Raji (cell line): Measurements from ENCODE around the gene TBL2.

Experiments used
- POLR2A ChIP-seq: IDR thresholded peaks from 2 replicates; pipeline ENCODE4 v1.6.1; 2011; ENCODE audit warnings: low read depth, low read length, control low read depth; ENCODE audit not compliant: insufficient read depth

Gene TBL2

DNA sequence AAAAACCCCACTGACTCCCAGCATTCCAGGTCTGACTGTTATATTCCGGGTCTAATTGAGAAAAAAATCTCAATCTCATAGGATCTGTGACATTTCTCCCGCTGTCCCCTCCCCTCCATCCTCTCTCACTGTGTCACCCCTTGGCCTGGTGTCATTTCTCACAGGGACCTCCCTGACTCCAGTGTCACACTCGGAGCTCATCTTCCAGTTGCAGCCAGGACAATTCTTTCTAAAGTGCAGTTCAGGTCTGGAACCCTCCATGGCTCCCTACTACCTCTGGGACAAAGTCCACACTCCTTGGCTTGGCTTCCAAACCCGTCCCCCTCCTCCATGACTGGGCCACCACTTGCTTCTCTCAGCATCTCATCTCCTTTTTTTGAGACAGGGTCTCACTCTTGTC, 31.7 kb upstream of the TBL2 start:
- no peak for TF ChIP-seq POLR2A

DNA sequence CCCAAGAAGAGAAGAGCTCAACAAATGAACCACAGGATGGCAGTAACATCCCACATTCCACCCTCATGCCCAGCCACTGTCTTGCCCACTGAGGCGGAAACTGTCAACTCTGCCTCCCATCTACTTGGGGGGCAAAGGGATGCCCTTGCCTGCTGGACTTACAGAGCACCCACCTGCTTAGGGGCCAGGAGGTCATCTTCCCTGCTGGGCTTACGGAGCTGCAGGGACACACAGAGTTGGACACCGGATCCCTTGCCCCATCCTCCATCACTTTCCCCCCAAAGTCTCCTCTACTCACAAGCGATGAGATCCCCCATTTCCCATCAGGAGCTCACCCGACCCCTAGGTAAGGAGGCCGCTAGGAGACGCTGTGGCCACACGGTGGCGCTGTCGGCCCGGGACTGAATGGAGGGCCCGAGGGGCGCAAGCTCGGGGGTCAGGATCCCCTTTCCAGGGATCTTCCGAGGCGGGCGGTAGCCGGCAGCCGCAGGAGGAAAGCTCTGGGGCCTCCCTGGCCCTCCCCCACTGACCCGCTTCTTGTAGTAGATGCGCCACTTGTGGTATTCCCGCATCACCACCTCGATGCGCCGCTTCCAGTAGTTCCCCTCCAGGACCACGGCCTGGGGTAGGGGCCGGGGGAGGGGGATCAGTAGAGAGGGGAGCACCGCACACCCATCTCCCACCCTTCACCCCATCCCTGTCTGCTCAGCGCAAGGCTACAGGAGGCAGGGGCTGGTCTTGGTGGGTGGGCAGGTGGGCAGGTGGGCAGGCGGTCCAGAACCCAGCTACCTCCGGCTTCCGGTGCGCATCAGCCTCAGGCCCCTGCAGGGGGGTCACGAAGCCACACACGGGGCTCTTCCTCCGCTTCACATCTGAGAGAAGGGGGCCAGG, 28.7 kb upstream of the TBL2 start:
- no peak for TF ChIP-seq POLR2A

DNA sequence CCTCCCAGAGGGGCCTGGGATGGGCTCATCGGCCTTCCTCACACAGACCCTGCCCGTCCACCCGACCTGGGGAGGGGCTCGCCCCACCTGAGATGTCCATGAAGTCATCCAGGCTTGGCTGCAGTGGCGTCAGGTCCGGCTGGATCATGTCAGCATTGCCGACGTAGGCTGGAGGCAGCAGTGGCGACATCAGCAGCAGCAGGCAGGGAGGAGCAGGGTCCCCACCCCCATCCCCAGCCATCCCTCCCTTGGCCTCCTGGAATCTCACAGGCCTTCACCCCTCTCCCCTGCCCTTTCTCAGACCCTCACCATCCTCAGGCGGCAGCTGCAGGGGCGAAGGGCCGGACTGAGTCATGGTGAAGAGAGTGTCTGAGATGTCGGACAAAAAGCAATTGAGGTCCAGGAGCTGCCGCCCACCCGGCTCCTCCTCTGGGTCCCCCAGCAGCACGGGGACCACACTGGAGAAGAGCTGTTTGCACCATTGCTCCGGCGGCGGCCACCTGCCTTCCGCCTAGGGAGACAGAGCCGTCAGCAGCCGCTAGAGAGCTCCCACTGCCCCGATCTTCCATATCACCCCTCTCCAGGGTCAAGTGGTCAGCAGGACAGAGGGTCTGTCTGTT, 27.3 kb upstream of the TBL2 start:
- no peak for TF ChIP-seq POLR2A

DNA sequence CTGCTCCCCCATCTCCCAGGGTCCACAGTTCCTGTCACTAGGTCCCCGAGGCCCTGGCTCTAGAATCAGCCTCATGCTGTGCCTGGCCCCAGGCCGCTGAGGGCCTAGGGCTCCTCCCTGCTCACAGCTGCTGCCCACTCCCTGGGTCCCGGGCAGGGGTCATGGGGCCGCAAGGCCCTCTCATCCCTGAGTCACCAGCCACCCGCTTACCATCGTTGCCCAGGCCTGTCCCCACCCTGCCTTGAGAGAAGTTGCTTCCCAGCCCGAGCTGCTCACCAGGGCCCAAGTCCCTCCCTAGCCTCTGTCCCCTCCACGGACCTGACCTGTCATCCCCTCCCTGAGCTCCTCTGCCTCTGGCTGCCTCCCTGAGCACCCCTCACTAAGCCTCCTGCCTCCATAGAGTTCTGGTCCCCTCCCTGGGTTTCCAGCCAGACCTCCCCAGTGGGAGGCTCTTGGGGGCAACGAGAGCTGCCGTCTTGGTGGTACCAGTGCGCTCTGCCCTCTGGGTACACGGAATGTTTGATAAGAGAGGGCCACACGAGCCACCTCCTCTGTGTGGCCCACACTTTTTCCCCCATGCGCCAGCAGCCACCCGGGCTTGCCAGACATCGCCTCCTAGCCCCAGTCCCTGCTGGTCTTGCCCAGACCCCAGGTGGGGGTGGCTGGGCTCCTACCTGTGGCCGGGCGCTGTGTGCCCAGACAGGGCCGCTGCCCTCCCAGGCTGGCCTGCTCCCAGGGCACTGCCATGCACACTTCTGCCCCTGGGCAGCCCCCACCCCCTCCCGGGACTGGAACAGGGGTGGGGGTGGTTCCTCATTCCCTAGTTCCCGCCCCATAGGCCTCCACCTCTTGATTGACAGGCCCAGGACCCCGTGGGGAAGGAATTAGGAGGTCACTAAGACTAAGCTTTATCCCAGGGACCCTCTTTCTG, 24.6 kb upstream of the TBL2 start:
- no peak for TF ChIP-seq POLR2A

DNA sequence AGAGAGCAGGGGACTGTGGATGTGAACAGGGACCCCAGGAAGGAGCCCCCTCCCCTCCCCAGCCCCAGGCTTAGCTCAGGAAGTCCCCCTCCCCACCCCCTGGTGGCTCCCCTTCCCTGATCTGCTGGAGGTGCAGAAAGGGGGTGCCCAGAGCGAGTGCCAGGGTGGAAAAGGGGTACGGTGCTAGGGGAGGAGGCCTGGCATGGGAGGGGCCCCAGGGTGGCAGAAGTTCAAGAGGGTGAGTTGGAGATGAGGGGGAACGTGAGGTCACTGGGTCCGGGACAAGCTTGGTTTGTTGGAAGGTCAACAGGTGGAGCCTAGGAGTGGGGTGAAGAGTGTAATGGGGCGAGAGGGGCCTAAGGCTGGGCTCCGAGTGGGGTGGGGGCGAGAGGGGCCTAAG, 21.5 kb upstream of the TBL2 start:
- no peak for TF ChIP-seq POLR2A

DNA sequence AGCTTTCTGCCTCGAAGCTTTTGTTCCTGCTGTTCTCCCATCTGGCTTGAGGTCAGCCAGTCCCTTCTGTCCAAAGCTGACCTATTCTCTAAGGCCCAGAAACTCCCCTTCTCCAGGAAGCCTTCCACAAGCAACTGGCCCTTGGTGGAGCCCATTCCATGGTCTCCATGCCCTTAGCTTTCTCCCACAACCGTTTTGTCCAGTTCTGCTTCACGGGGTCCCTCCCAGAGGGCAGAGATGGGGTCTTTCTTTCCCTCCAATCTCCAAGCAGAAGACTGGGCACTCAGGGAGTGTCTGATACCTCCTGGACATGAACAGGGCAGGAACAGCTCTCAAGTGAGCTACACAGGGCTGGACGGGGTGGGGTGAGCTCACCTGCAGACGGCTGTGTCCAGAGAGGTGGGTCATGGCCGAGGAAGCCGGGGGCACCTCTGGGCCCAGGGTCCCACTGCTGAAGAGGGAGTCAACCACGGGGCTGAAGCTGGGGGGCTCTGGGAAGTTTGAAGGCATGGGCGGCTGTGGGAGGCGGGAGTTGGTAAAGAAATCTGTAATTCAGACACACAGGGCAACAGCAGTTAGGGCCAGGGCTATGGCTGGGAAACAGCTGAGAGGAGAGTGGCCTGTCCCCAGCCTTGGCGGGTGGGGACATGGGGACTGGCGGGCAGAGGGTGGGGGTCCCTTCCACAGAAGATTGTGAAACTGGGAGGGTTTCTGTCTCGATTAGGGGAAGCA, 20.9 kb upstream of the TBL2 start:
- no peak for TF ChIP-seq POLR2A

DNA sequence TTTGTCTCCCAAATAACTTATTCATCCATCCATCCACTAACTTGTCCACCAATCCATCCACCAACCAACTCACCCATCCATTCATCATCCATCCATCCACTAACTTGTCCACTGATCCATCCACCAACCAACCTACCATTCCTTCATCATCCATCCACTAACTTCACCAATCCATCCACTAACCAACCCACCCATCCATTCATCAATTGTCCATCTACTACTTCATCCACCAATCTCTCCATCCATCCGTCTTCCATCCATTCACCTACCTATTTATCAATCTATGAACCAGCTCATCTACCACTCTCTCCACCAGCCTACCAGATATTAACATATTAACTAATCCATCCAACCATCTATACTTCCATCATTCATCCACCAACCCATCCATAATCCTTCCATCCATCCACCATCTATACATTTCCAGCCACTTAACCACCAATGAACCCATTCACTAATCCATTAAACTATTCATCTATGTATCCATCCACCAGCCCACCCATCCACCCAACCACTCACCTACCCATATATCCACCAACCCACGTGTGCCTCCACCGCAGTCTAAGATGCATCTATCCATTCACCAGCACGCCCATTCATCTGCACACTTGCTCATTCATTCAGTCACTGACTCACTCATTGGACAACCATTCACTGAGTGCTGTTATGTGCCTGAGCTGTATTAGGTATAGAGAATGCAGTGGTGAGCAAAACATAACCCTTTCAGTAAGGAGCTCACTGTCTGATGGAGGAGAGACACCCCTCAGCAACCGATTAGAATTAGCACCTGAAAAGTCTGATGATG, 19.8 kb upstream of the TBL2 start:
- no peak for TF ChIP-seq POLR2A

DNA sequence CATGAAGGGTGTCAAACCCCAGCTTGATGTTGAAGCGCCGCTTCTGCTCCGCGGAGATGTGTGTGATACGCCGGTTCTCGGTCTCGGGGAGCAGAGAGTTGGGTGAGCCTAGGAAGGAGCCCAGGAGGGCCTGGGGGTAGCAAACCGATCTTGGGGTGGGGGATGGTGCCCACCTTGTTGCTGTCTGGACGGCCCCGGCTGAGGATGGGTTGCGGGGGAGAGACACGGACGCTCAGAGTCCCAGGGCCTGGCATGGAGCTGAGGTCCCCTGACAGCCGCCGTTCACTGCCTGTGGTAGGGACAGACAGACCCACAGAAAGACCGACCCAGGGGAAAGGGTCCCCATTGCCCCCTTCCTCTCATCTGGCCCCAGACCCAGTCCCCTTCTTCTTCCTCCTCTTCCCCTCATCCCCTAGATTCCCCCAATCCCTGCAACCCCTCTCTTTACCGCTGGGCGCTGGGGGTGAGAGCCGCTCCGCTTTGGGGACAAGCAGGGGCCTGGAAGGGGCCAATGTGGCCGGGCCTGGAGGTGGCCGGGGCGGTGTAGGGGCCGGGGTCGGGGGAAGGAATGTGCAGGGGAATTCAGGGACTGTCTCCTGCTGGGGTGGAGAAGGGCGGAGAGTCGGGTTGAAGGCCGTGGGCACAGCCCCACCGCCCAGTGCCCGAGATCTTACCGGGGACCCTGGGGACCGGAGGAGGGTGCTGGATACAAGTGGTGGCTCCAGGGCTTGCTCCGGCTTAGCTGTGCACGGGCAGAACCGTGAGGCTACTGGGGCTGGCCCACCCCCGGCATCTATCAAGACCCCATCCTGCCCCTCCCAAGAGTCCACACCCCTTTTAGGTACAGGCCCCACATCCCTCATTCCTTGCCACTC, 18.0 kb upstream of the TBL2 start:
- no peak for TF ChIP-seq POLR2A

DNA sequence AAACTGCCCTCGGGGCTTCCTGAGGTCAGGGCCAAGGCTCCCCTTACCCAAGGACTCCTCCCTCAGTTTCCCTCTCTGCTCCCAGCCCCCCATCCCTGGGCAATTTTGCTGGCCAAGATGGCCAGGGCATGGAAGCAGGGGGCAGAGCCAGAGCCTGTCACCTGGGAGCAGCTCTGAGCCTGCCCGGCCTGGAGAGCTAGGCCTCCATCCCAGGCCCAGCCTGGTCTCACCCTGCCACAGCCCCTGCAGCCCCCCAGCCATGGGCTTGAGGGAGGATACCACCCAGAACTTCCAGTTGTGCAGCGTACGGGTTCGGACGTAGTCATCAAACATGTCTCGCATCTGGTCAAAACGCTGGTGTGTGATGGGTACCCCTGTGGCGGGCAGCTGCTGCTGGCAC, 17.0 kb upstream of the TBL2 start:
- no peak for TF ChIP-seq POLR2A

DNA sequence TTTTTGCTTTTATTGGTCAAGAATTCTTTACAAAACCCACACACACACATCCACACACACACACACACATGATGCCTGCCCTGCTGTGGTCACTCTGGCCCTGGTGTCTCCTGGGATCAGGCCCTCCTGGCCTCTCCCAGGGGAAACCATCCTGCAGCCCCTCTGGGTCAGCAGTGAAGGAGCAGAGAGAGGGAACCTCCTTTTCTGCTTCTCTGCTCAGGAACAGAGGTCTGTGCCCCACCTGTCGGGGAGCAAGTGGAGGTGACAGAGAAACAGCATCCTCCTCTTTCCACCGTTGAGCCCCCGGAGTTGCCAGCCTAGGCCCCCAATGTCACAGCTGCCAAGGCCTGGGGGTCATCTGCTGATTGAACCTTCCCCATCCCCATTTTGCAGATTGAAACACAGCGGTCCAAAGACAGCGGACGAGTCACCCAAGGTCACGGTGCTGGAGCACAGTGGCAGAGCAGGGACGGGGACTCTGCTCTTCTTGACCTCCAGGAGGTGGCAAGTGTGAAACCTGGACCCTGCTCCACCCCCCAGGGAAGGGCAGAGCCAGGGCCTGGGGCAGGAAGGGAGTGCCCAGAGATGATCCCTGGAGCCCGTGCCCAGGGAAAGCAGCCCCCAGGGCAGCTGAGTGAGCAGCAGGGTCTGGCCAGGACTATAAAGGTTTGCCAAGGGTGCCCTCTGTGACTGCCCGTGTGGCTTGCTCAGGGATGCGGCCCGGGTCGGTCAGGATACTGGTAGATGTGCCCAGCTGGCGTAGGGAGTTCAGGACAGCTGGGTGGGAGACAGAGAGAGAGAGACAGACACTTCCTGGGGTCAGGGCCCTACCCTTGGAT, 15.0 kb upstream of the TBL2 start:
- no peak for TF ChIP-seq POLR2A

DNA sequence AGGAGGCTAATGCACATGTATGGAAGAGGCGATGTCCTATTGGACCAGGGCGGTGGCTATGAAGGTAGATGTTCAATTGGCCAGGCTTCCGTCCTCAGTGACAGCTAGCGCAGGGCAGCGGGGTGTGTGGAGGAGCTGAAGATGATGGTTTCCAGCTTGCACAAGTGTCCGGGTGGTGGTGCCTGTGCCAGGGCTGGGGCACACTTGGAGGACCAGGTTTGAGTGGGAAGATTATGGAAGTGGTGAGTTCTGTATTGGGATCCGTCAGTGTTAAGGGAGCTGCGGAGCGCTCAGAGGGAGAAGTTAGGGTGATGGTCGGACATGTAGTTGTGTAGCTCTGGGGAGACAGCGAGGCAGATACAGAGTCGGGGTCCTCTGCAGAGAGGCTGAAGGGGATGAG, 8.5 kb upstream of the TBL2 start:
- no peak for TF ChIP-seq POLR2A

DNA sequence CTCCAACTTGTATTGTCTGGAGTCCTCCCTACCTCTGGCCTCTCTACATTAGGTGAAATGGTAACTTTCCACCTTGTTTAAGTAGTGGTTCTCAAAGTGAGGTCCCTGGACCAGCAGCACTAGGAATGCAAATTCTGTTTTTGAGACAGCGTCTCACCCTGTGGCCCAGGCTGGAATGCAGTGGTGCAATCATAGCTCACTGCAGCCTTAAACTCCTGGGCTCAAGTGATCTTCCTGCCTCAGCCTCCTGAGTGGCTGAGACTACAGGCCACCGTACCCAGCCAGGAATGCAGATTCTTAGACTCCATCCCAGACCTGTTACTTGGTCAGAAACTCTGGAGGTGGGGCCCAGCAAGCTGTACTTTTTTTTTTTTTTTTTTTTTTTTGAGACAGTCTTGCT, 6.8 kb upstream of the TBL2 start:
- no peak for TF ChIP-seq POLR2A
